ENCODE data around the gene CFAP74. TPM values are rescaled to one million over a fixed set of nuclear protein-coding genes. Genes with fewer than 3 reads are reported as not detected.

Gene CFAP74
- total and polyA plus RNA-seq, 2 of the 13 experiments (the other 11 are each of a cell fraction or from before 2014, with no cell fraction given) = 0.27 to 0.62 TPM

GRCh38 chr1:2050461-2050792, 46.8 kb upstream of the CFAP74 start:
- peaks cover 63% of the 10 kb centered on the region for H3K4me1 ChIP-seq (ENCODE audit: insufficient read depth, low read length)
- FAIRE-seq (no peak), ATAC-seq (no peak), DNase-seq (ENCODE audit: low spot score) (no peak)
- no peak overlapping the region for H2AFZ ChIP-seq (ENCODE audit: low read length)
- peak overlapping the region; percentile 46 for H3K27ac ChIP-seq (ENCODE audit: extremely low read length, insufficient read depth, low read length)
- H3K9ac ChIP-seq (ENCODE audit: insufficient read depth, low read depth, low read length) = peak overlapping the region; percentile 73
- H3K9me3 ChIP-seq (ENCODE audit: low read length) = no peaks in the 10 kb centered on the region
- H3K79me2 ChIP-seq (ENCODE audit: insufficient read depth, low read length) = peaks cover 3% of the 10 kb centered on the region
- peaks cover under 1 to 2% of the 10 kb centered on the region in 2 experiments; a peak in 2 of 5 replicates for H3K36me3 ChIP-seq (replicated peaks in 1 of 2; ENCODE audit: control insufficient read depth in 1 of 2, insufficient read depth in 2 of 2, low read length in 2 of 2)
- POLR2A ChIA-PET = interaction anchor here (0.8 to 1.1 kb wide), 2 partner anchors 54 to 107 kb away, joined by 3 read pairs; no protein-coding TSS in a partner anchor
- in situ Hi-C loops (cut with HindIII; ENCODE audit: extremely low pct_ligation_motif_present, low pct_unique_long_range_greater_than_20kb) = no loop called here
- H3K4me3 ChIP-seq (replicated peaks in 1 of 3; ENCODE audit: insufficient read depth in 1 of 3, low read depth in 2 of 3, low read length in 3 of 3) = peak overlapping the region; percentile 80 to 90 (median 89)
- no CpG with 5 or more reads among the region's 51 CpGs for whole genome bisulfite sequencing (ENCODE audit: low lambda C conversion rate)
- H3K27me3 ChIP-seq (ENCODE audit: control insufficient read depth in 1 of 2, insufficient read depth in 2 of 2, low read length in 2 of 2) = 0 out of 5 replicates have a peak, but pooled peaks cover 0 to 8% of the 10 kb centered on the region in 2 experiments
- H3K4me2 ChIP-seq (ENCODE audit: low read depth, low read length) = peak overlapping the region; percentile 80
- intact Hi-C loops (cut with micrococcal nuclease; ENCODE audit: unreplicated experiment) = no loop called here
- CTCF ChIA-PET (ENCODE audit: low intra/inter-chr PET ratio, low total read pairs) = no interaction called here
- 0 out of 2 replicates have a peak, but pooled peaks cover 5% of the 10 kb centered on the region for H4K20me1 ChIP-seq (ENCODE audit: insufficient read depth, low read length)
- BruUV-seq (replicated peaks) = no TSS peak
- TF ChIP-seq SRY (CRISPR knock-in tag; IDR thresholded peaks at IDR 0.05) (0 out of 2 replicates have a peak, but pooled peaks have one; percentile 1), ZBTB2 (CRISPR knock-in tag; IDR thresholded peaks at IDR 0.05; ENCODE audit: low read depth) (0 out of 2 replicates have a peak, but pooled peaks have one; percentile 30), SALL1 (CRISPR knock-in tag; IDR thresholded peaks at IDR 0.05) (peak; percentile 3; the same call in 1 of the 2 replicates), RFX5 (IDR thresholded peaks at IDR 0.05; ENCODE audit: low read depth, low read length) (no peak), U2AF1 (optimal IDR thresholded peaks at IDR 0.05; ENCODE audit: low read depth, low read length) (no peak), HES4 (CRISPR knock-in tag; IDR thresholded peaks at IDR 0.05; ENCODE audit: borderline replicate concordance) (peak; percentile 86), MXD1 (CRISPR knock-in tag; IDR thresholded peaks at IDR 0.05) (no peak), MEIS2 (CRISPR knock-in tag; IDR thresholded peaks at IDR 0.05) (peak; percentile 35; the same call in 1 of the 2 replicates), ZNF777 (CRISPR knock-in tag; IDR thresholded peaks at IDR 0.05) (peak; percentile 92; the same call in 1 of the 2 replicates), CCDC6 (CRISPR knock-in tag; IDR thresholded peaks at IDR 0.05) (0 out of 2 replicates have a peak, but pooled peaks have one; percentile 27), ZBTB20 (CRISPR knock-in tag; IDR thresholded peaks at IDR 0.05; ENCODE audit: borderline replicate concordance, low read depth) (no peak), ZIK1 (CRISPR knock-in tag; IDR thresholded peaks at IDR 0.05; ENCODE audit: borderline replicate concordance, low read depth) (0 out of 2 replicates have a peak, but pooled peaks have one; percentile 28), ZNF34 (CRISPR knock-in tag; IDR thresholded peaks at IDR 0.05; ENCODE audit: borderline replicate concordance) (no peak), HOXA9 (CRISPR knock-in tag; IDR thresholded peaks at IDR 0.05; ENCODE audit: borderline replicate concordance) (no peak), ZNF225 (CRISPR knock-in tag; IDR thresholded peaks at IDR 0.05) (no peak), IRF2 (CRISPR knock-in tag; IDR thresholded peaks at IDR 0.05) (no peak), CHD4 (IDR thresholded peaks at IDR 0.05; ENCODE audit: borderline replicate concordance, low read length) (no peak), HINFP (CRISPR knock-in tag; IDR thresholded peaks at IDR 0.05; ENCODE audit: low read depth) (peak; percentile 12; the same call in 1 of the 2 replicates), ZNF563 (CRISPR knock-in tag; IDR thresholded peaks at IDR 0.05) (no peak), ZNF558 (CRISPR knock-in tag; IDR thresholded peaks at IDR 0.05; ENCODE audit: borderline replicate concordance) (0 out of 2 replicates have a peak, but pooled peaks have one; percentile 62)

All from HepG2 (cell line).